ENCODE data around the gene DCTN3.

Gene DCTN3

GRCh38 chr9:34594177-34594576, 26.1 kb downstream of the DCTN3 start:
- Histone ChIP-seq H3K27me3 (replicated peaks; ENCODE audit: control insufficient read depth, insufficient read depth, low read length) (no peaks in the 10 kb centered on the region), H3K4me3 (ENCODE audit: low read length) (no peak overlapping the region), H3K9ac (ENCODE audit: low read length) (peak overlapping the region; percentile 82), H3K36me3 (ENCODE audit: control insufficient read depth, insufficient read depth, low read length, severe bottlenecking) (no peaks in the 10 kb centered on the region), H3K9me3 (ENCODE audit: control insufficient read depth, low read length) (peaks cover 4% of the 10 kb centered on the region), H3K4me1 (ENCODE audit: control insufficient read depth, insufficient read depth, low read length) (peaks cover 58% of the 10 kb centered on the region)
- DNase-seq (ENCODE audit: low read depth), result no peak

- Histone ChIP-seq H3K9ac (ENCODE audit: low read length) (peak overlapping the region; percentile 82), H3K4me3 (ENCODE audit: low read length) (no peak overlapping the region), H3K36me3 (ENCODE audit: control insufficient read depth, insufficient read depth, low read length, severe bottlenecking) (no peaks in the 10 kb centered on the region), H3K4me1 (ENCODE audit: control insufficient read depth, insufficient read depth, low read length) (peaks cover 58% of the 10 kb centered on the region), H3K27me3 (replicated peaks; ENCODE audit: control insufficient read depth, insufficient read depth, low read length) (peaks cover 9% of the 10 kb centered on the region), H3K9me3 (ENCODE audit: control insufficient read depth, low read length) (peaks cover 4% of the 10 kb centered on the region)
- DNase-seq (ENCODE audit: low read depth), result peak; percentile 73
Observed at GRCh38 chr9:34592895-34593601, 27.2 kb downstream of the DCTN3 start.

DNA sequence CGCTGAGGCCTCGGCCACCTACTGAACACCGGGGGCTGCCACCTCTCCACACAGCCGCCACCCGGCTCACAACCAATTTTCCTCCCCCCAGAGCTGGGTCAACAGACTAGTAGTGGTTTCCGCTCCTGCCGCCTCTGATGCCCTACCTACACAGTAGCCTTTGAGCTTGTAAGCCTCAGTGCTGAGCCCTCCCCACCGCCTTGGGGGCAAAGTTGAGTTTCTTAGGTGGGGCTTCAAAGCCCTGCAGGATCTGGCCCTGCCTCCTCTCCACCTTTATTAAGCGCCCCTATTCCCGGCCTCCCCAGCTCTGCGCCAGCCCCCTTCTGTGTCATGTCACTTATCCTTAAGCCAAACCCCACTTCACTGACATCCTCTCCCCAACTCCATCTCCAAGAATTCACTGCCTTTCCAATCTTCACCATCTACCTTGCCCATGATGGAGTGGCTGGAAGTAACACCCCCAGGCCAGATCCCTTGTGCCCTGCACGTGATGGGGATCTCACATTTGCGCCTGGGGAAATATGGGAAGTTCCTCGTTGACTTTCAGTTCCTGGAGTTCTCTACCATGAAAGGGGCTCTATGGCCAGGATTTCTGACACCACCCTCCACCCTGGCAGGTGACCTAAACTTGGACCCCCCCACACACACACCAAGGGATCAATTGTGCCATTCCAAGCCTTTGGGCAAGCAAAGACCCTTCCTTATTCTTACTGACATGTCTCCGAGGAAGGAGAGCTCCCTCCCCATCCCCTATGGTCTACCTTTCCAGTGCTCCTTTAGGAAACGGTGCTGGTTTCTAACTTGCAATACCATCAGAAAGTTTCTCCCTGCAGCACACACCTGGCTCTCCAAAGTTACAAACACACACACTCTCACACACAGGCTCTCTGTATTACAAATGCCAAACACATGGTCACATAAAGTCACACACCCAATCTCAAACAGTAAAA, 28.1 kb downstream of the DCTN3 start:
- Histone ChIP-seq H3K9me3 (ENCODE audit: control insufficient read depth, low read length) (peaks cover 4% of the 10 kb centered on the region), H3K36me3 (ENCODE audit: control insufficient read depth, insufficient read depth, low read length, severe bottlenecking) (no peaks in the 10 kb centered on the region), H3K4me1 (ENCODE audit: control insufficient read depth, insufficient read depth, low read length) (peaks cover 52% of the 10 kb centered on the region), H3K27me3 (replicated peaks; ENCODE audit: control insufficient read depth, insufficient read depth, low read length) (peaks cover 17% of the 10 kb centered on the region), H3K9ac (ENCODE audit: low read length) (peak overlapping the region; percentile 85), H3K4me3 (ENCODE audit: low read length) (peak overlapping the region; percentile 84)
- DNase-seq (ENCODE audit: low read depth), result no peak

- H3K9me3 ChIP-seq (ENCODE audit: control insufficient read depth, low read length), result peaks cover 4% of the 10 kb centered on the region
- H3K27me3 ChIP-seq (replicated peaks; ENCODE audit: control insufficient read depth, insufficient read depth, low read length), result peaks cover 24% of the 10 kb centered on the region
- peak; percentile 94 for DNase-seq (ENCODE audit: low read depth)
- H3K4me1 ChIP-seq (ENCODE audit: control insufficient read depth, insufficient read depth, low read length), result peaks cover 44% of the 10 kb centered on the region
- peak overlapping the region; percentile 84 for H3K4me3 ChIP-seq (ENCODE audit: low read length)
- peak overlapping the region; percentile 85 for H3K9ac ChIP-seq (ENCODE audit: low read length)
- no peaks in the 10 kb centered on the region for H3K36me3 ChIP-seq (ENCODE audit: control insufficient read depth, insufficient read depth, low read length, severe bottlenecking)
Observed at GRCh38 chr9:34591248-34591916, 28.9 kb downstream of the DCTN3 start.

GRCh38 chr9:34590381-34591247, 29.7 kb downstream of the DCTN3 start:
- peaks cover 4% of the 10 kb centered on the region for H3K9me3 ChIP-seq (ENCODE audit: control insufficient read depth, low read length)
- H3K36me3 ChIP-seq (ENCODE audit: control insufficient read depth, insufficient read depth, low read length, severe bottlenecking), result no peaks in the 10 kb centered on the region
- peak overlapping the region; percentile 84 for H3K4me3 ChIP-seq (ENCODE audit: low read length)
- DNase-seq (ENCODE audit: low read depth), result no peak
- H3K9ac ChIP-seq (ENCODE audit: low read length), result peak overlapping the region; percentile 85
- H3K27me3 ChIP-seq (replicated peaks; ENCODE audit: control insufficient read depth, insufficient read depth, low read length), result peaks cover 31% of the 10 kb centered on the region
- peaks cover 42% of the 10 kb centered on the region for H3K4me1 ChIP-seq (ENCODE audit: control insufficient read depth, insufficient read depth, low read length)

DNA sequence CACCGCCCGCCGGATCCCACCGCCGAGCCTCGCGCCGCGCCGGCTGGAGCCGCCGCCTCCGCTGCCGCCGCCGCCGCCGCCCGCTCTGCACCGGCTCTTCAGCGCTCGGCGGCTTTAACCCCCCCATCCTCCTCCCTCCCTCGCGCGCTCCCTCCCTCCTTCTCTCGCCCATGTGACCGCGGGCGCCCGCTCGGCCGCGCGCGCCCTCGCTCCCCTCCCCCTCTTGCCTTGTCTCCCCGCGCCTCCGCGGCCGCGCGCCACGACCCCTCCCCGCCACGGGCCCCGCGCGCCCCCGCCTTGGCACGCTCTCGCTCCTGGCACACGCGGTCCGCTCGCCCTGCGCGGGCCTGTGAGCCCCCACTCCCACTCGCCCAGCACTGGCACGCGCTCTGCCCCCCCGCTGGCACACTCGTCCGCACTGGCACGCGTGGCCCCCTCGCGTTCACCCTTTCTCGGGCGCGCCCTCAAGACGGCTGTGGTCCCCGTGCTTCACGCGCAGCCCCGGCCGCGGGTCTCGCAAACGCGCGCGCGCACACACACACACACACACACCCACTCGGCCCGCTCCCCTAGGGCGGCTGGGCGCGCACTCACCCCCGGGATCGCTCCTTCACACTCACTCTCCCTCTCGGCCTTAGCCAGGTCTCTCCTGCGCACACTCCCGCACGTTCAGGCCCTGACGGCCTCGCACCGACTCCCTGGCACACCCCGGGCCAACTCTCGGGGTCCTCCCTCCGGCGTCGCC, 30.5 kb downstream of the DCTN3 start, which contains the start of gene CNTFR:
Gene CNTFR (minus strand): TSS at position 89 of the 745 bp plus-strand sequence. CDS start 20,743 bp downstream, outside the sequence.
- Histone ChIP-seq H3K36me3 (ENCODE audit: control insufficient read depth, insufficient read depth, low read length, severe bottlenecking) (no peaks in the 10 kb centered on the region), H3K9ac (ENCODE audit: low read length) (peak within 1 kb of the TSS; percentile 85), H3K9me3 (ENCODE audit: control insufficient read depth, low read length) (peaks cover 3% of the 10 kb centered on the region), H3K4me3 (ENCODE audit: low read length) (peak within 1 kb of the TSS; percentile 84), H3K27me3 (replicated peaks; ENCODE audit: control insufficient read depth, insufficient read depth, low read length) (peaks cover 37% of the 10 kb centered on the region), H3K4me1 (ENCODE audit: control insufficient read depth, insufficient read depth, low read length) (peaks cover 42% of the 10 kb centered on the region)
- DNase-seq (ENCODE audit: low read depth), result peak; percentile 58

DNA sequence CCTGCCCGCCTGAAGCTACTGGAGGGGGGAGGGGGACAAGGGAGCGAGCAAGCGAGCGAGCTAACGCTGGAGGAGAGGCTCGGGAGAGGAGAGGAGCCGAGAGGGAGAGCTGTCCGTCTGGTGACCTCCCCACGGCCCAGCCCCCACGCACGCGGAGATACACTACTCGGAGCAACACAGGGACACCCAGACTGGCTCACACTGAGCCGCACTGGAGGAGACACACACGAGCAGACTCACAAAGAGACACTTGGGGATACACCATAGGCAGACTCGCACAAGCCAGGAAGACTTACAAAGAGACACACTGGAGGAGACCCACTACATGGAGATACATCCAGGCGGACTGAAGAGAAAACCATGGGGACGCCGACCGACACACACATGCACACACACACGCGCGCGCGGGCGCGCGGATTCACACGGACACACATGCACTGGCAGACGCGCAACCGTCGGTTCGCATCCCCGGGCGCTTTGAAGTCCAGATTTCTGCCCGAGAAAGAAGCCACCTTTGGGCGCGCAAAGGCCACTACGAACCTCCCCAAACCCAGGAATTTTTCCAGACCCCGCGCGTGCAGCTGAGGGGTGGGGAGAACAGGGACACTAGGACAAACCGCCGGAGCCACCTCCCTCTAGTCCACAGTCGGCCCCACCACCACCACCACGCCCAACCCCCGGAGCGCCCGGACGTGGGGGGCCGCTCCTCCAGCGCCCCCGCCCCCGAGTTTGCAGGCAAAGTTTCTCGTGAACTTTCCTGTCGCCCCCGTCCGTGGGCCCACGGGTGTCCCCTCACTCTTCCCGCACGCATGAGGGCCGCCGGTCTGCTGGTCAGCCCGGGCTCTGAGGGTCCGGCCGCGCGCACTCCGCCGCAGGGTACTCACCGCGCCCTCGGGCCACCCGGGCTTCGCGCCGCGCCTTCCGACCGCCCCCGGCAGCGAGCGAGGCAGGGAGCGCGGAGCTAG, 31.3 kb downstream of the DCTN3 start:
- Histone ChIP-seq H3K9ac (ENCODE audit: low read length) (peak overlapping the region; percentile 82), H3K36me3 (ENCODE audit: control insufficient read depth, insufficient read depth, low read length, severe bottlenecking) (no peaks in the 10 kb centered on the region), H3K4me1 (ENCODE audit: control insufficient read depth, insufficient read depth, low read length) (peaks cover 36% of the 10 kb centered on the region), H3K9me3 (ENCODE audit: control insufficient read depth, low read length) (no peaks in the 10 kb centered on the region), H3K4me3 (ENCODE audit: low read length) (peak overlapping the region; percentile 84), H3K27me3 (replicated peaks; ENCODE audit: control insufficient read depth, insufficient read depth, low read length) (peaks cover 39% of the 10 kb centered on the region)
- DNase-seq (ENCODE audit: low read depth), result peak; percentile 22

- H3K36me3 ChIP-seq (ENCODE audit: control insufficient read depth, insufficient read depth, low read length, severe bottlenecking), result no peaks in the 10 kb centered on the region
- H3K9ac ChIP-seq (ENCODE audit: low read length), result no peak overlapping the region
- no peak overlapping the region for H3K4me3 ChIP-seq (ENCODE audit: low read length)
- no peaks in the 10 kb centered on the region for H3K9me3 ChIP-seq (ENCODE audit: control insufficient read depth, low read length)
- peaks cover 39% of the 10 kb centered on the region for H3K27me3 ChIP-seq (replicated peaks; ENCODE audit: control insufficient read depth, insufficient read depth, low read length)
- no peak for DNase-seq (ENCODE audit: low read depth)
- peaks cover 19% of the 10 kb centered on the region for H3K4me1 ChIP-seq (ENCODE audit: control insufficient read depth, insufficient read depth, low read length)
Observed at GRCh38 chr9:34587271-34587670, 33.0 kb downstream of the DCTN3 start.

- peaks cover 39% of the 10 kb centered on the region for H3K27me3 ChIP-seq (replicated peaks; ENCODE audit: control insufficient read depth, insufficient read depth, low read length)
- H3K36me3 ChIP-seq (ENCODE audit: control insufficient read depth, insufficient read depth, low read length, severe bottlenecking), result no peaks in the 10 kb centered on the region
- no peak for DNase-seq (ENCODE audit: low read depth)
- peaks cover 10% of the 10 kb centered on the region for H3K4me1 ChIP-seq (ENCODE audit: control insufficient read depth, insufficient read depth, low read length)
- no peak overlapping the region for H3K4me3 ChIP-seq (ENCODE audit: low read length)
- no peak overlapping the region for H3K9ac ChIP-seq (ENCODE audit: low read length)
- no peaks in the 10 kb centered on the region for H3K9me3 ChIP-seq (ENCODE audit: control insufficient read depth, low read length)
Observed at GRCh38 chr9:34585946-34586669, 34.2 kb downstream of the DCTN3 start.
